CMK (cell line): Measurements from ENCODE around the gene ERV3-1.

Experiments
- DNase-seq: peaks from one replicate; pipeline ENCODE4 v3.0.0-alpha.2; 2010; ENCODE audit warnings: low read depth

Gene ERV3-1

GRCh38 chr7:64944667-64945502, 61.6 kb downstream of the ERV3-1 start:
- peak; percentile 44 for DNase-seq
